HG03066 (cell line): ENCODE results near the gene SYNPO.

Experiments used
- ATAC-seq: cut with Tn5 transposase; IDR thresholded peaks from one replicate; pipeline ENCODE4 v1.9.1; 2021; ENCODE audit warnings: low read depth; ENCODE audit not compliant: unreplicated experiment

SYNPO gene

GRCh38 chr5:150623878-150624216, 16.6 kb upstream of the SYNPO start:
- no peak for ATAC-seq

GRCh38 chr5:150624334-150625163, 15.9 kb upstream of the SYNPO start:
- no peak for ATAC-seq

- no peak for ATAC-seq
Observed at GRCh38 chr5:150625164-150625535, 15.3 kb upstream of the SYNPO start.

- peak; percentile 42 for ATAC-seq
Observed at GRCh38 chr5:150625831-150626746, 14.4 kb upstream of the SYNPO start.

GRCh38 chr5:150626853-150627276, 13.6 kb upstream of the SYNPO start:
- no peak for ATAC-seq

- no peak for ATAC-seq
Observed at GRCh38 chr5:150627731-150628545, 12.5 kb upstream of the SYNPO start.

GRCh38 chr5:150628936-150629485, 11.4 kb upstream of the SYNPO start:
- ATAC-seq: no peak

GRCh38 chr5:150630016-150630415, 10.4 kb upstream of the SYNPO start:
- ATAC-seq: no peak

GRCh38 chr5:150630461-150631325, 9.8 kb upstream of the SYNPO start:
- no peak for ATAC-seq

- ATAC-seq: no peak
Observed at GRCh38 chr5:150631326-150631701, 9.1 kb upstream of the SYNPO start.

- ATAC-seq: no peak
Observed at GRCh38 chr5:150632305-150633160, 7.9 kb upstream of the SYNPO start.

- ATAC-seq: no peak
Observed at GRCh38 chr5:150633429-150633828, 7.0 kb upstream of the SYNPO start.

- ATAC-seq: no peak
Observed at GRCh38 chr5:150636391-150637244, 3.8 kb upstream of the SYNPO start.

- no peak for ATAC-seq
Observed at GRCh38 chr5:150637245-150638052, 3.0 kb upstream of the SYNPO start.

GRCh38 chr5:150638053-150638444, 2.4 kb upstream of the SYNPO start:
- ATAC-seq: no peak

GRCh38 chr5:150638488-150639376, 1.7 kb upstream of the SYNPO start:
- ATAC-seq: no peak
